Activated CD4-positive, alpha-beta memory T cell treated with anti-CD3 and anti-CD28 coated beads, Interleukin-2, amount 10 ng/mL, durations not matched to agents 7 days and 5 days (primary cell): ENCODE results near the gene RET. TPM values are rescaled to one million over a fixed set of nuclear protein-coding genes. Genes with fewer than 3 reads are reported as not detected.
A peak's percentile ranks its signal among the peaks of the same experiment; 100 is the strongest.

Experiments used
- CTCF ChIA-PET: fragments of 350-600 bp; sonication (Branson Sonifier 250); formaldehyde crosslinking; loops from one replicate; lab custom pipeline; 2021; ENCODE audit warnings: antibody characterized with exemption, inconsistent platforms; lab: Charles Lee
- POLR2A ChIA-PET: fragments of 350-600 bp; sonication (Branson Sonifier 250); formaldehyde crosslinking; loops from one replicate; lab custom pipeline; 2021; ENCODE audit warnings: antibody characterized with exemption; lab: Charles Lee
- DNase-seq: peaks from one replicate; pipeline ENCODE4 v3.0.0-alpha.2; 2020
- H3K27ac Mint-ChIP-seq: one replicate; pipeline ENCODE4 v1.8.0; 2021; ENCODE audit warnings: mild to moderate bottlenecking, mixed read lengths
- H3K27me3 Mint-ChIP-seq: one replicate; pipeline ENCODE4 v1.8.0; 2021; ENCODE audit warnings: mixed read lengths
- H3K36me3 Mint-ChIP-seq: one replicate; pipeline ENCODE4 v1.8.0; 2021; ENCODE audit warnings: low read depth, mixed read lengths
- H3K4me1 Mint-ChIP-seq: one replicate; pipeline ENCODE4 v1.8.0; 2021; ENCODE audit warnings: mixed read lengths
- H3K4me3 Mint-ChIP-seq: one replicate; pipeline ENCODE4 v1.8.0; 2021; ENCODE audit warnings: mild to moderate bottlenecking, mixed read lengths
- H3K9me3 Mint-ChIP-seq: one replicate; pipeline ENCODE4 v1.8.0; 2021; ENCODE audit warnings: mixed read lengths
- total RNA-seq, 2 experiments: library from RNA; stranded (reverse); gene quantifications; one replicate each; pipeline ENCODE4 v1.2.3, GENCODE V29; 2021

Gene RET
- total RNA-seq, 2 experiments from 2014 or later: 0.28 to 0.50 TPM

DNA sequence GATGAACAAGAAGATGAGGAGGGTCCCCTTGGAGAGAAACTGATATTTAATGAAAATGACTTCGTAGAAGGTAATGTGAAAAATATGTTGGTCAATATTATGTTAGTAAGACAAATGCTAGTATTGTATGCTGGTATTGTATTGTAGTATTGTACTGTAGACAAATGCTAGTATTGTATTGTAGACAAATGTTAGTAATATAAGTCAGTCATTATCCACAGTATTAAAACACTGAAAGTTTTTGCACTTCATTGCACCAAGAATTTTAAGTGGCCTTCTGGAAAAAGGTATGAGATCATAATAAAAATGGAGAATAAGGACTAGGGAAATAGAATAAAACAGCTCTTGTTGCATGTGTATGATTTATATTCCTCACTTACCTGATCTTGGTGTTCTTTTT is 78.9 kb downstream of the RET start:
- ChIA-PET CTCF (interaction anchor here (0.8 kb wide), 1 partner anchor 15 kb away, joined by 3 read pairs; no protein-coding TSS in a partner anchor), POLR2A (interaction anchor here (1.9 kb wide), 1 partner anchor 17 kb away, joined by 9 read pairs; the partner anchor contains the start of gene CSGALNACT2)
- DNase-seq: no peak
- Mint-ChIP-seq H3K4me1 (peaks cover 53% of the 10 kb centered on the region), H3K27ac (no peak overlapping the region), H3K4me3 (no peak overlapping the region), H3K36me3 (peaks cover 46% of the 10 kb centered on the region), H3K9me3 (no peaks in the 10 kb centered on the region), H3K27me3 (no peaks in the 10 kb centered on the region)

DNA sequence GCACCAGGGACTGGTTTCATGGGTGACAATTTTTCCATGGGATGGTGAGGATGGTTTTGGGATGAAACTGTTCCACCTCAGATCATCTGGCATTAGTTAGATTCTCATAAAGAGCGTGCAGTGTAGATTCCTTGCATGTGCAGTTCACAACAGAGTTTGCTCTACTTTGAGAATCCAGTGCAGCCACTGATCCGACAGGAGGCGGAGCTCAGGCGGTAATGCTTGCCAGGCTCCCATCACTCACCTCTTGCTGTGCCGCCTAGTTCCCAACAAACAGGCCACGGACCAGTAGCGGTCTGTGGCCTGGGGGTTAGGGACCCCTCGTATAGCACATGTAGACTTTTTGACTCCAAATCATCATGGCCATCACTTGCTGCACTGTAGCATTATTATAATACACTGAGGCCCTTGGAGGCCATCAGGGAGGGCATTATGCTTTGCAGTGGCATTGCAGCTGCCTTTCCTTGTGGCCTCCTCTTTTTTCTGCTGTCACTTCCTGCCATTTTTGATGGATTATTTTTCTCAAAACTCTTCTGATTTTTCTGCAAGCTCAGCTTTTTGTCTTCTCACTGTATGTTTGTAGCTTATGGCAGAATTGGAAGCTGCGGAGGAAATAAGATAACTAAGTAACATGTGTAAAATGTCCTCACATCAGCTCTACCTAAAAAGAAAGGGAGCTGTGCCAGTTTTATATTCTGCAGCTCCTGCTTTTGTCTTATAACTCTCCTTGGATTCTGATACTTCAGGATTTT is 79.9 kb downstream of the RET start:
- ChIA-PET POLR2A (interaction anchor here (1.9 kb wide), 1 partner anchor 18 kb away, joined by 9 read pairs; the partner anchor contains the start of gene CSGALNACT2), CTCF (interaction anchor here (1.3 kb wide), 1 partner anchor 45 kb away, joined by 5 read pairs; no protein-coding TSS in a partner anchor)
- Mint-ChIP-seq H3K36me3 (peaks cover 48% of the 10 kb centered on the region), H3K27me3 (no peaks in the 10 kb centered on the region), H3K4me1 (peaks cover 55% of the 10 kb centered on the region), H3K9me3 (no peaks in the 10 kb centered on the region), H3K4me3 (no peak overlapping the region), H3K27ac (no peak overlapping the region)
- no peak for DNase-seq

DNA sequence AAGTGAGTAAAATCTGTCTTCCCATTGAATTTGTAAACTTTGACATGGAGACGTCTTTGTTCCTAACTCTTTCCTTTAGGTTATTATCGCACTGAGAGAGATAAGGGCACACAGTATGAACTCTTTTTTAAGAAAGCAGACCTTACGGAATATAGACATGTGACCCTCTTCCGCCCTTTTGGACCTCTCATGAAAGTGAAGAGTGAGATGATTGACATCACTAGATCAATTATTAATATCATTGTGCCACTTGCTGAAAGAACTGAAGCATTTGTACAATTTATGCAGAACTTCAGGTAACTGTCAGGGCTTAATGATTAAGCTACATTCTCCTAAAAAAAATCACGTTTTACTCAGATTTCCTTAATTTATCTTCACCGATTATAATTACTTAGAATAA is 81.8 kb downstream of the RET start:
- CTCF ChIA-PET: no interaction called here
- Mint-ChIP-seq H3K27me3 (no peaks in the 10 kb centered on the region), H3K4me3 (no peak overlapping the region), H3K9me3 (no peaks in the 10 kb centered on the region), H3K36me3 (peaks cover 60% of the 10 kb centered on the region), H3K4me1 (peaks cover 66% of the 10 kb centered on the region), H3K27ac (no peak overlapping the region)
- DNase-seq: no peak
- POLR2A ChIA-PET: no interaction called here

DNA sequence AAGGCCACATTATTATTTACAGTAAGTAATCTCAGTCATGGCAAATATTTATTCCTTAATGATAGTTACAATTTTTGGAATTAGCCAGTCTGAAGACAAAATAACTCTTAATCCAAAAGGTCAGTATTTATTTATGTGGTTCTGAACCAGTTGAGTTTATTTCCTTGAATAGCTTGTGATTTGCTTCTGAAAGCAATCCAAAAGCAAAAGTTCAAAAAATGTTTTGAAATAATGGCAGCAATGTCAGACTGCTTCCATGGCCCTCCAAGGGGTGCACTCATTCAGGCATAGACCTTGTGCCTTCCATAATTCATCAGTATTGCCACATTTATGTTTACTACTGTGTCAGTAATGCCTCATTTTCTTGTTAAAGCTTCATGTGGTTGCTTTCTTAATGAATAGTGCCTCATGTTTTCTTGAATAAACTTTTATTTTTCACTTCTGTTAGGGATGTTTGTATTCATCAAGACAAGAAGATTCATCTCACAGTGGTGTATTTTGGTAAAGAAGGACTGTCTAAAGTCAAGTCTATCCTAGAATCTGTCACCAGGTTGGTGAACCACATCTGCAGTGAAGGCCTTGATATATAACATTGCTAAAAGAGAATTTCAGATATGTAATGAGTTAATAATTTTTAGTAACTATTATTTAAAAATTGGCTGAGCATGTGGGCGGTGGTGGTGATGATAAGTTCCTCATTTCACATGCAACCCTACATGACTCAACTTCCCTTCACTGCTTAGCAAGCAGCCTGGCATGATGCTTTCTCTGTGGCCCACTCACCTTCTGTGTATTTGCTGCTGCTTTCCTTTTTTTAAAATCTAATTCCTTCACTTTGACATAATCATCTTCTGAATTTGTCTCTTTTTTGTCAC is 83.4 kb downstream of the RET start:
- Mint-ChIP-seq H3K9me3 (no peaks in the 10 kb centered on the region), H3K27me3 (no peaks in the 10 kb centered on the region), H3K36me3 (peaks cover 69% of the 10 kb centered on the region), H3K4me1 (peaks cover 65% of the 10 kb centered on the region), H3K27ac (peak overlapping the region; percentile 49), H3K4me3 (no peak overlapping the region)
- no peak for DNase-seq
- POLR2A ChIA-PET: interaction anchor here (1.2 to 3.2 kb wide), 6 partner anchors 11 to 39 kb away, joined by 3 to 9 read pairs (median 4); partner anchors contain the start of gene CSGALNACT2
- CTCF ChIA-PET: interaction anchor here (0.8 to 1.2 kb wide), 2 partner anchors 9 to 41 kb away, joined by 3 to 5 read pairs; no protein-coding TSS in a partner anchor

DNA sequence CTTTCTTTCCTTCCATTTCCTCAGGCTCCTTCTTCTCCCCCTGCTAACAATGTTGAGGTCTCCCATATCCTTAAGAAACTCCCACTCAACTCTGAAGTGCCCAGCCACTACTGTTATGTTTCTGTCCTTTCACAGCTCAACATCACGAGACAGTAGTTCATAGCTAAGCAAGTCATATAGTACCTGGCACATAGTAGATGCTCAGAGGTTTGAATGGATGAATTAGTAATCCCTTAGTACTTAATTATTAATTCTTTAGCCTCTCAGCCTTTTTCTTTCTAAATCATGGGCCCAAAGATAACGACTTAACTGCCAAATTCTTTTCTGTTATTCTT is 84.0 kb downstream of the RET start:
- Mint-ChIP-seq H3K4me3 (no peak overlapping the region), H3K27me3 (no peaks in the 10 kb centered on the region), H3K36me3 (peaks cover 65% of the 10 kb centered on the region), H3K9me3 (no peaks in the 10 kb centered on the region), H3K27ac (peak overlapping the region; percentile 49), H3K4me1 (peaks cover 61% of the 10 kb centered on the region)
- CTCF ChIA-PET: no interaction called here
- POLR2A ChIA-PET: interaction anchor here (1.2 to 3.2 kb wide), 5 partner anchors 10 to 40 kb away, joined by 3 to 9 read pairs (median 4); partner anchors contain the start of gene CSGALNACT2
- DNase-seq: no peak

DNA sequence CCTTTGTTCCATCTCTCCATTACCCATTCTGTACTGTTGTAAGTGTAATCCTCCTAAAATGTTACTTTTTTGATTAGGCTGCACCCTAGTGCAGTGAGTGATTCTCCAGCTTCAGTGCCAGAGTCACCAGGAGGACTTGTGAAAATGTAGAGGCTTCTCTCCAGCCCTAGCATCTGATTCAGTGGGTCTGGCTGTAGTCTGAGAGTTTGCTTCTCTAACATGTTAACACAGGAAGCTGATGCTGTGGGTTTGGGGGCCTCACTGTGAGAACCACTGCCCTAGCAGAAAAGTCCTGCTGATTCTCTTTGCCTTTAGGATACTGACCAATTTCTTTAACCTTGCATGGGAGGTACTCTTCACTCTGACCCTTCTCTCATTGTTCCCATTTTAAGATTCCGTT is 85.7 kb downstream of the RET start:
- Mint-ChIP-seq H3K4me3 (no peak overlapping the region), H3K9me3 (no peaks in the 10 kb centered on the region), H3K4me1 (peaks cover 56% of the 10 kb centered on the region), H3K36me3 (peaks cover 54% of the 10 kb centered on the region), H3K27me3 (no peaks in the 10 kb centered on the region), H3K27ac (no peak overlapping the region)
- CTCF ChIA-PET: interaction anchor here (1.2 kb wide), 1 partner anchor 10 kb away, joined by 3 read pairs; no protein-coding TSS in a partner anchor
- POLR2A ChIA-PET: interaction anchor here (3.2 kb wide), 1 partner anchor 9 kb away, joined by 9 read pairs; no protein-coding TSS in a partner anchor
- DNase-seq: no peak

DNA sequence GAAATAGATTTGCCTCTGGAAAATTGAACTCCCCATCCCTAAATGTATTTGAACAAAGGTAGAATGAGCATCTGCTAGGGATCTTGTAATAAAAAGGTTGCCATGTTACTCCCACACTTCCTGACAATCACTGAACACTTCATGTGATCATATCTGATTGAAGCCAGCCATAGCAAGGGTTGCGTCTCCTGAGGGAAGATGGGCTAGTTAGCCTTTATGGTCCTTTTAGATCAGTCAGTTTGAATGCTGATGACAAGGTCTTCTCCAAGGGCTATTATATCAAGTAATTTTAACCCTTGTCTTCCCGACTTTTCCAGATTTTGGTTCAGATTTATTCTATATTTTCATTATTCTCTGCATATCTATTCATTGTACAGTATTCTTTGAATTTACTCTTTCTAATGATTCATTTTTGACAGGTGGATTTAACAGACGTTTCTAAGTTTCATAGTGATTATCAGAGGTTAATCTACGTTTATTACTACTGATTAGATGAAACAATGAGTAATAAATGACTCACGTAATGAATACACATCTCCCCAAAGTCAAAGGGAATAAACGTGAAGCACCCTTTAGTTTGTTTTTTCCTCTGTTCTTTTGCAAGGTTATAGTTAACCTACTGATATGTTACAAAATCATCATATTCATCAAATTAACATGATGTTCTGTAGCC is 89.5 kb downstream of the RET start:
- Mint-ChIP-seq H3K9me3 (no peaks in the 10 kb centered on the region), H3K27ac (no peak overlapping the region), H3K27me3 (no peaks in the 10 kb centered on the region), H3K36me3 (peaks cover 62% of the 10 kb centered on the region), H3K4me3 (no peak overlapping the region), H3K4me1 (peaks cover 47% of the 10 kb centered on the region)
- POLR2A ChIA-PET: interaction anchor here (2.0 kb wide), 1 partner anchor 28 kb away, joined by 9 read pairs; the partner anchor contains the start of gene CSGALNACT2
- no peak for DNase-seq
- CTCF ChIA-PET: no interaction called here

DNA sequence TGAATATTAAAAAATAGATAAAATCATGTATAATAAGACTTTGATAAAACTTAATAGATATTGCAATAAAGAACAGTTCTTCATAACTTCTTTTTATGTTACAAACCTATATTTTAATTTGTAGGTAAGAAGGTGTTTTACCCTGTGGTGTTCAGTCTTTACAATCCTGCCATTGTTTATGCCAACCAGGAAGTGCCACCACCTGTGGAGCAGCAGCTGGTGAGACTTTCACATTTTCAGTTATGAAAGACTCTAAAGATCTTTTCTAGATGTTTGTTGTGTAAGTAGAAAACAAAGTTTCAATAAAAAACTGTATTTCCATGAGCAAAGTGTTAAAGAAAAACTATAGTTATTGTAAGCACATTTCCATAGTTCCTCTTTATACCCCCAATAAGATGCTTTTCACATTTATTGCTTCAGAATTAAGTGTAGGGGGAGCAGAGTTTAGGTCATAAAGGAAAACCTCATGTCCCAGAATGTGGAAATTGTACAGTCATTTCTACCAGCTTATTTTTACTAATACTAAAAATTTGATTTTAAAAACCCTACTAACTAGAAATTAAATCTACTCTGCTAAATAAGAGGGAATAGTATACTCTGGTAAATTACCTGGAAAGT is 90.1 kb downstream of the RET start:
- ChIA-PET POLR2A (interaction anchor here (2.0 kb wide), 1 partner anchor 29 kb away, joined by 9 read pairs; the partner anchor contains the start of gene CSGALNACT2), CTCF (interaction anchor here (0.7 to 1.4 kb wide), 2 partner anchors 10 to 99 kb away, joined by 3 read pairs; no protein-coding TSS in a partner anchor)
- H3K4me3 Mint-ChIP-seq: no peak overlapping the region
- peaks cover 47% of the 10 kb centered on the region for H3K4me1 Mint-ChIP-seq
- no peak for DNase-seq
- no peaks in the 10 kb centered on the region for H3K27me3 Mint-ChIP-seq
- no peak overlapping the region for H3K27ac Mint-ChIP-seq
- no peaks in the 10 kb centered on the region for H3K9me3 Mint-ChIP-seq
- peaks cover 62% of the 10 kb centered on the region for H3K36me3 Mint-ChIP-seq

DNA sequence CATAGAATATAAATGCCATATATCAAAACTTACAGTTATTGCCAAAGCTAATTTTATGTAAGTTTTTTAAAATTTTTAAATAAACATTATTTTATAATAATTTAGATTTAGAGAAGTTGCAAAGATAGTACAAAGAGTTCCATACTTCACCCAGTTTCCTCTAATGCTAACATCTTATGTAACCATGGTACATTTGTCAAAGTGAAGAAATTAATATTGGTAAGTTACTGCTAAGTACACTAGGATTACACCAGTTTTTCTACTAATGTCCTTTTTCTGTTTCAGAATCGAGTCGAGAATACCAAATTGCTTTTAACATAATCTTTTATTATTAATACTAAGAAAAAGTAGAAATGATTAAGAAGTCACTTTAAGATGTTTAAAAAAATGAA is 90.6 kb downstream of the RET start:
- Mint-ChIP-seq H3K27ac (no peak overlapping the region), H3K4me1 (peaks cover 47% of the 10 kb centered on the region), H3K27me3 (no peaks in the 10 kb centered on the region), H3K36me3 (peaks cover 62% of the 10 kb centered on the region), H3K9me3 (no peaks in the 10 kb centered on the region), H3K4me3 (no peak overlapping the region)
- no peak for DNase-seq
- POLR2A ChIA-PET: interaction anchor here (2.0 kb wide), 1 partner anchor 30 kb away, joined by 9 read pairs; the partner anchor contains the start of gene CSGALNACT2
- CTCF ChIA-PET: interaction anchor here (0.7 to 1.4 kb wide), 2 partner anchors 9 to 98 kb away, joined by 3 read pairs; no protein-coding TSS in a partner anchor

DNA sequence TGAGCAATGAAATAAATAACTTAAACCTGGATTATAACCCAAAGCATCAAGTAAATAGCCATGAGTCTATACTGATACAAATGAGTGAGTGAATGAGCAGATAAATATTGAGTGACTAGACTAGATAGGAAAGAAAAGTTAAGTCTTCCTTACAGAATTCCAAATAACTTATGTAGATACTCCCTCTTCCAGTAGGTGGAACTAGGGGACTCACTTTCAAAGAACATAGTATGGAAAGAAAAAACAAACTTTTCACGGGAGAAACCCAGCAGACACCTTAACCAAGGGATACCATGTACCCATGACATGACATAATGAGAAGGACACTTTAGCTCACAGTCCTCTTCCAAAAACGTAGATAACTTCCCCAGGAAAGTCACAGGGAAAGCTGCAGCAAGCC is 93.6 kb downstream of the RET start:
- Mint-ChIP-seq H3K27ac (no peak overlapping the region), H3K4me3 (no peak overlapping the region), H3K4me1 (peaks cover 37% of the 10 kb centered on the region), H3K27me3 (no peaks in the 10 kb centered on the region), H3K9me3 (no peaks in the 10 kb centered on the region), H3K36me3 (peaks cover 62% of the 10 kb centered on the region)
- no peak for DNase-seq
- ChIA-PET POLR2A (interaction anchor here (1.8 to 4.7 kb wide), 3 partner anchors 8 to 32 kb away, joined by 4 to 40 read pairs (median 9); partner anchors contain the start of gene CSGALNACT2), CTCF (interaction anchor here (1.9 kb wide), 1 partner anchor 32 kb away, joined by 7 read pairs; no protein-coding TSS in a partner anchor)

DNA sequence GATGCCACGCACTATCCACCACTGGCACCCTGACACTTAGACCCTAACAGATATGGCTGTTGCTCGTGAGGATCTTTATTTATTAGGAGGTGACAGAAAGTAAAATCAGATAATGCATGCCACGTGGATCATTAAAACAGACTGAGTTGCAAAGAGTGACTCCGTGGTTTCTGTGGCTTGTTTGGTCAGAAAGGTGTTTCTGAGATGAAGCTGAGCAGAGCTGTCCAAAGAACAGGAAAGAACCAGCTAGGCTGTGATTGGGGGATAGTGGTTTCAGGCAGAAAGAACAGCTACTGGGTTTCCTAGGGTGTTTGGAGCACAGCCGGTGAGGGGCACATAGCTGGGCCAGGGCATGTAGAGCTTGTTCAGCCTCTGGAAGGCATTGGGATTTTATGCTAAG is 95.8 kb downstream of the RET start:
- Mint-ChIP-seq H3K27me3 (no peaks in the 10 kb centered on the region), H3K4me3 (no peak overlapping the region), H3K27ac (no peak overlapping the region), H3K9me3 (no peaks in the 10 kb centered on the region), H3K36me3 (peaks cover 83% of the 10 kb centered on the region), H3K4me1 (peaks cover 30% of the 10 kb centered on the region)
- ChIA-PET POLR2A (interaction anchor here (1.2 to 4.7 kb wide), 3 partner anchors 10 to 34 kb away, joined by 3 to 40 read pairs (median 9); partner anchors contain the start of gene CSGALNACT2), CTCF (interaction anchor here (1.2 to 2.5 kb wide), 4 partner anchors 9 to 33 kb away, joined by 3 to 11 read pairs (median 4); no protein-coding TSS in a partner anchor)
- no peak for DNase-seq
